Hepatocyte (in vitro differentiated cells): ENCODE measurements around the gene KBTBD8. TPM values are rescaled to one million over a fixed set of nuclear protein-coding genes. Genes with fewer than 3 reads are reported as not detected.
A peak's percentile ranks its signal among the peaks of the same experiment; 100 is the strongest.

Experiments used
- DNase-seq: peaks from one replicate; pipeline ENCODE4 v3.0.0-alpha.2; 2016; ENCODE audit warnings: low spot score
- H2AFZ ChIP-seq: fragments of 200-600 bp; sonication (generic); 2 replicates; pipeline ENCODE4 v1.6.0; 2016; ENCODE audit warnings: antibody characterized with exemption, mild to moderate bottlenecking
- H3K27ac ChIP-seq: fragments of 200-600 bp; sonication (generic); 2 replicates; pipeline ENCODE4 v1.5.1; 2016; ENCODE audit warnings: mild to moderate bottlenecking
- H3K27me3 ChIP-seq: fragments of 200-600 bp; sonication (generic); 2 replicates; pipeline ENCODE4 v1.6.1; 2016
- H3K36me3 ChIP-seq: fragments of 200-600 bp; sonication (generic); replicated peaks from 2 replicates; pipeline ENCODE4 v1.5.1; 2016; ENCODE audit warnings: low read depth; ENCODE audit not compliant: insufficient read depth
- H3K4me1 ChIP-seq: fragments of 200-600 bp; sonication (generic); 2 replicates; pipeline ENCODE4 v1.5.1; 2016; ENCODE audit warnings: mild to moderate bottlenecking, moderate library complexity; ENCODE audit not compliant: insufficient read depth
- H3K4me2 ChIP-seq: fragments of 200-600 bp; sonication (generic); 2 replicates; pipeline ENCODE4 v1.6.0; 2016
- H3K4me3 ChIP-seq: fragments of 200-600 bp; sonication (generic); 2 replicates; pipeline ENCODE4 v1.5.1; 2016; ENCODE audit warnings: mild to moderate bottlenecking
- H3K79me2 ChIP-seq: fragments of 200-600 bp; sonication (generic); 2 replicates; pipeline ENCODE4 v1.6.0; 2017; ENCODE audit warnings: mild to moderate bottlenecking
- H3K9me2 ChIP-seq: fragments of 200-600 bp; sonication (generic); replicated peaks from 2 replicates; pipeline ENCODE4 v1.6.0; 2017; ENCODE audit warnings: mild to moderate bottlenecking; ENCODE audit not compliant: insufficient read depth
- H3K9me3 ChIP-seq: fragments of 200-600 bp; sonication (generic); 2 replicates; pipeline ENCODE4 v1.5.1; 2016; ENCODE audit warnings: low read depth, mild to moderate bottlenecking
- H4K20me1 ChIP-seq: fragments of 200-600 bp; sonication (generic); 2 replicates; pipeline ENCODE4 v1.6.0; 2016; ENCODE audit warnings: mild to moderate bottlenecking; ENCODE audit not compliant: insufficient read depth, poor library complexity, severe bottlenecking
- EZH2 ChIP-seq: fragments of 200-600 bp; sonication (generic); IDR thresholded peaks from 2 replicates; pipeline ENCODE4 v1.6.1; 2016; ENCODE audit warnings: antibody characterized with exemption, mild to moderate bottlenecking, borderline replicate concordance
- EZH2phosphoT487 ChIP-seq: fragments of 200-600 bp; sonication (generic); IDR thresholded peaks from one replicate; pipeline ENCODE4 v1.6.1; 2018; ENCODE audit warnings: antibody characterized with exemption, mild to moderate bottlenecking, low read depth, moderate library complexity; ENCODE audit not compliant: unreplicated experiment, severe bottlenecking
- WGBS: methylation state at CpG from one replicate; pipeline ENCODE4 v1.1.6; 2016; ENCODE audit warnings: low lambda C conversion rate; ENCODE audit errors: missing lambda C conversion rate; 5-methylcytosine and 5-hydroxymethylcytosine counted together
- polyA plus RNA-seq: library from polyadenylated mRNA; unstranded; fragments of >200 nt; fragmentation: Nextera tagmentation; extraction: Ambion mirVana; gene quantifications from 2 replicates; pipeline ENCODE4 v1.2.1, GENCODE V29; 2016
- total RNA-seq: library from RNA; depleted of rRNA; stranded (reverse); fragments of >200 nt; gene quantifications from 2 replicates; pipeline ENCODE4 v1.2.3, GENCODE V29; 2014
- TF ChIP-seq, protein P1 (sequence below): fragments of 200-600 bp; sonication (generic); IDR thresholded peaks from 2 replicates; pipeline ENCODE4 v1.5.1; 2016; ENCODE audit warnings: antibody characterized with exemption, mild to moderate bottlenecking; ENCODE audit not compliant: poor library complexity

KBTBD8 gene
- total and polyA plus RNA-seq, 2 experiments from 2014 or later: 3.9 to 14.2 TPM

DNA sequence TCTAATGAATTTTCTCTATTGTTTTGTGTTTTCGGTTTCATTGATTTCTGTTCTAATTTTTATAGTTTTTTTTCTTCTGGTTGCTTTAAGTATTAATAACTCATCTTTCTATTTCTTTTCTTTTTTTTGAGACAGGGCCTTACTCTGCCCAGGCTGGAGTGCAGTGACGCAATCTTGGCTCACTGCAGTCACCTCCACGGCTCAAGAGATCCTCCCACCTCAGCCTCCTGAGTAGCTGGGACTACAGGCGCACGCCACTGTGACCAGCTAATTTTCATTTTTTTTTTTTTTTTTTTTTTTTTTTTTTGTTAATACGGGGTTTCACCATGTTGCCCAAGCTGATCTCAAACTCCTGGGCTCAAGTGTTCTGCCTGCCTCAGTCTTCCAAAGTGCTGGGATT, 14.5 kb downstream of the KBTBD8 start:
- Histone ChIP-seq H4K20me1 (no peaks in the 10 kb centered on the region), H3K36me3 (no peaks in the 10 kb centered on the region), H3K4me1 (no peaks in the 10 kb centered on the region), H3K4me3 (no peak overlapping the region), H3K9me2 (no peaks in the 10 kb centered on the region), H3K27ac (no peak overlapping the region), H2AFZ (no peak overlapping the region), H3K79me2 (no peaks in the 10 kb centered on the region), H3K4me2 (no peak overlapping the region), H3K9me3 (no peaks in the 10 kb centered on the region), H3K27me3 (no peaks in the 10 kb centered on the region)
- 96% methylated on average over 5 of the region's 6 CpGs for WGBS
- TF ChIP-seq EZH2: no peak
- TF ChIP-seq EZH2phosphoT487: no peak
- TF ChIP-seq, protein P1, sequence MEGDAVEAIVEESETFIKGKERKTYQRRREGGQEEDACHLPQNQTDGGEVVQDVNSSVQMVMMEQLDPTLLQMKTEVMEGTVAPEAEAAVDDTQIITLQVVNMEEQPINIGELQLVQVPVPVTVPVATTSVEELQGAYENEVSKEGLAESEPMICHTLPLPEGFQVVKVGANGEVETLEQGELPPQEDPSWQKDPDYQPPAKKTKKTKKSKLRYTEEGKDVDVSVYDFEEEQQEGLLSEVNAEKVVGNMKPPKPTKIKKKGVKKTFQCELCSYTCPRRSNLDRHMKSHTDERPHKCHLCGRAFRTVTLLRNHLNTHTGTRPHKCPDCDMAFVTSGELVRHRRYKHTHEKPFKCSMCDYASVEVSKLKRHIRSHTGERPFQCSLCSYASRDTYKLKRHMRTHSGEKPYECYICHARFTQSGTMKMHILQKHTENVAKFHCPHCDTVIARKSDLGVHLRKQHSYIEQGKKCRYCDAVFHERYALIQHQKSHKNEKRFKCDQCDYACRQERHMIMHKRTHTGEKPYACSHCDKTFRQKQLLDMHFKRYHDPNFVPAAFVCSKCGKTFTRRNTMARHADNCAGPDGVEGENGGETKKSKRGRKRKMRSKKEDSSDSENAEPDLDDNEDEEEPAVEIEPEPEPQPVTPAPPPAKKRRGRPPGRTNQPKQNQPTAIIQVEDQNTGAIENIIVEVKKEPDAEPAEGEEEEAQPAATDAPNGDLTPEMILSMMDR: no peak
- no peak for DNase-seq

DNA sequence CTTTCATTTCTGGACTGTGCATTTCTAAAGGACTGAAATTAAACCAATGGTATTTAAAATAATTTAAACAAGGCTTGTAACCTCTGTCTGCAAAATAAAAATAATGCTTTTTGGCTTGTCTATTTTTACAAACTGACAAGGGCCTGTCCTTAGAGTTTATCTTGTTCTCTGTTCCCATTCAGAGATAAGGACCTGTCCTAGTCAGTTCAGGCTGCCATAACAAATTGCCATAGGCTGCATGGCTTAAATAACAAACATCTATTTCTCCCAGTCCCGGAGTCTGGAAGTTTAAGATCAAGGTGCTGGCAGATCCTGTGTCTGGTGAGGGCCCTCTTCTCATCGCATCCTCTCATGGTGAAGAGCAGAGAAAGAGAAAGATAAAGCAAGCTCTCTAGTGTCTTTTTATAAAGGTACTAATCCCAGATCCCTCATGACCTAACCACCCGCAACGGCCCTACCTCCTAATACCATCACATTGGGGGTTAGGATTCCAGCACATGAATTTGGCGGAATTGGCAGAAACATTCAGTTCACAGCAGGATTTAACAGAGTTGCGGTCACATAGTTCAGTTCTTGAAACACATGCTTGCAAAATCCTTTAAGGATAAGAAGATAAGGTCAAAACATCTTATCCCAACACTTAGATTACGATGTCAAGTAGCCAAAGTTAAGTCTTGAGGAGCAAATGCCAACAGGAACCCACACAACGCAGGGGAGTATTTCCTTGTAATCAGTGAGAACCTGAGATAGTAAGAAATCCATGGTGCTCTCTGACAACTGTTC, 17.8 kb downstream of the KBTBD8 start:
- Histone ChIP-seq H3K4me2 (peak overlapping the region; percentile 25), H4K20me1 (no peaks in the 10 kb centered on the region), H2AFZ (no peak overlapping the region), H3K27me3 (no peaks in the 10 kb centered on the region), H3K4me3 (no peak overlapping the region), H3K4me1 (peaks cover 5% of the 10 kb centered on the region), H3K9me3 (no peaks in the 10 kb centered on the region), H3K79me2 (no peaks in the 10 kb centered on the region), H3K27ac (peak overlapping the region; percentile 20), H3K36me3 (no peaks in the 10 kb centered on the region), H3K9me2 (no peaks in the 10 kb centered on the region)
- no peak for DNase-seq
- WGBS: 50% methylated on average over 8 of the region's 8 CpGs
- TF ChIP-seq, protein P1: no peak
- TF ChIP-seq EZH2phosphoT487 (no peak), EZH2 (no peak)

DNA sequence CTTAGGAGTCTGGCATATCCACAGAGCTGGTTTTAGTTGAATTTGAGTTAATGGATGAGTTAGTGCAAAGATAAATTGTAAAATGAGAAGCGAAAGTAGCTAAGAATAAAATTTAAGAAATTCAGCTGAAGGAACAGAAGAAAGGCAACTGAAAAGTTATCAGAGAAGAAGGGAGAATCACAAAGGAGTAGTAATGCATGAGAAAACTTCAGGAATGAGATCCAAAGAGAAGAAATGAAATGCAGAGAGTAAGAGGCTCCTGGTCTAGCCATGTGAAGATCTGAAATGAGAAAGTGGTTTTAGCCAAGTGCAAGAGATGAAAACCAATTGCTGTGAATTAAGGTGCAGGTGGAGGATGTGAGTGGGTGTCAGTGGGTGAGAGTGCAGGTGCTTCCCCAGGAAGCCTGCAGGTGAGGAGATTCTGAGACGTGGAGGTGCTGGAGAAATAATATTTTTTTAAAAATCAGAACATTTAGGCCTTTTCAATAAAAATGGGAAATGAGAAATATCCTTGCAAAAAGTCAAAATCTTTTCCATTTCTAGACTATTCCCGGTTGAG, 18.5 kb downstream of the KBTBD8 start:
- peaks cover 5% of the 10 kb centered on the region for H3K4me1 ChIP-seq
- WGBS: 91% methylated on average over 3 of the region's 3 CpGs
- no peak for TF ChIP-seq EZH2
- no peaks in the 10 kb centered on the region for H3K36me3 ChIP-seq
- peak overlapping the region; percentile 25 for H3K4me2 ChIP-seq
- DNase-seq: no peak
- no peaks in the 10 kb centered on the region for H3K79me2 ChIP-seq
- H2AFZ ChIP-seq: no peak overlapping the region
- H3K27me3 ChIP-seq: no peaks in the 10 kb centered on the region
- H3K27ac ChIP-seq: no peak overlapping the region
- no peaks in the 10 kb centered on the region for H3K9me2 ChIP-seq
- H3K4me3 ChIP-seq: no peak overlapping the region
- no peaks in the 10 kb centered on the region for H4K20me1 ChIP-seq
- H3K9me3 ChIP-seq: no peaks in the 10 kb centered on the region

DNA sequence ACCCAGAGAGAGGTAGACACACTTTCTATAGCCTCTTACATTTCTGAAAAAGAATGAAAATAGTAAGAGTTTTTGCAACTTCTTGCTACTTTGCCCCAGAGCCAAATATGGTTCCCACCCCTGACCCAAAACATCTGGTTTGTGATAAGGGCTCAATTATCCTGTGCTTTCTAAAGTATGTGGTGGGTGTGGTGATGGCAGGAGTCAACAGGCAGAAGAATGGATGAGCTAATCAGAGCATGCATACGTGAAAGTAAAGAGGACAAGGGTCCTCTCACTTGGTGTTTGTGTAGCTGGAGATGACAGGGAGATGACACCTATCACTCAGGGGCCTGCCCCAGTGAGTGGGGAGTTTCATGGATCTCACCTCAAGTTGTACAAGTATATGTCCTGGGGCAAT, 19.1 kb downstream of the KBTBD8 start:
- H3K4me1 ChIP-seq: peaks cover 5% of the 10 kb centered on the region
- no peaks in the 10 kb centered on the region for H3K9me3 ChIP-seq
- H3K4me3 ChIP-seq: no peak overlapping the region
- H3K9me2 ChIP-seq: no peaks in the 10 kb centered on the region
- TF ChIP-seq EZH2 (no peak), EZH2phosphoT487 (no peak)
- TF ChIP-seq, protein P1: no peak
- no peak overlapping the region for H3K27ac ChIP-seq
- WGBS: 0% methylated on average over 1 of the region's 1 CpG
- H3K36me3 ChIP-seq: no peaks in the 10 kb centered on the region
- no peak for DNase-seq
- H4K20me1 ChIP-seq: no peaks in the 10 kb centered on the region
- no peak overlapping the region for H2AFZ ChIP-seq
- no peaks in the 10 kb centered on the region for H3K79me2 ChIP-seq
- no peaks in the 10 kb centered on the region for H3K27me3 ChIP-seq
- peak overlapping the region; percentile 20 for H3K4me2 ChIP-seq
